SK-N-SH (cell line): ENCODE results near the gene PACSIN2.

Experiments used
- EZH2phosphoT487 ChIP-seq: fragments of 200-600 bp; sonication (generic); IDR thresholded peaks from 2 replicates; pipeline ENCODE4 v1.6.1; 2017; ENCODE audit warnings: low read depth, mixed run types, mild to moderate bottlenecking, antibody characterized with exemption, moderate library complexity, borderline replicate concordance
- FOXJ3 ChIP-seq: sonication (generic); formaldehyde crosslinking; IDR thresholded peaks from 2 replicates; pipeline ENCODE4 v1.5.1; 2020; ENCODE audit warnings: mild to moderate bottlenecking, missing genetic modification reagents
- FOXM1 ChIP-seq: IDR thresholded peaks from 2 replicates; pipeline ENCODE4 v1.4.0; 2012; ENCODE audit warnings: low read depth, mild to moderate bottlenecking
- GABPA ChIP-seq: IDR thresholded peaks from 2 replicates; pipeline ENCODE4 v1.4.0; 2012; ENCODE audit warnings: low read depth, mild to moderate bottlenecking
- MAX ChIP-seq: IDR thresholded peaks from 2 replicates; pipeline ENCODE4 v1.4.0; 2012; ENCODE audit warnings: low read depth
- MXI1 ChIP-seq: IDR thresholded peaks from 2 replicates; pipeline ENCODE4 v1.6.1; 2012; ENCODE audit warnings: mild to moderate bottlenecking, low read depth, low read length, improper control_type of control experiment
- NFIC ChIP-seq: IDR thresholded peaks from 2 replicates; pipeline ENCODE4 v1.4.0; 2012; ENCODE audit warnings: borderline replicate concordance
- RAD21 ChIP-seq: IDR thresholded peaks from 2 replicates; pipeline ENCODE4 v1.6.1; 2012; ENCODE audit warnings: mild to moderate bottlenecking, low read length
- SMC3 ChIP-seq: IDR thresholded peaks from 2 replicates; pipeline ENCODE4 v1.6.1; 2012; ENCODE audit warnings: low read depth, low read length, improper control_type of control experiment
- TAF1 ChIP-seq: IDR thresholded peaks from 2 replicates; pipeline ENCODE4 v1.6.1; 2012; ENCODE audit warnings: low read depth, mild to moderate bottlenecking, low read length, moderate library complexity, borderline replicate concordance
- TF ChIP-seq, protein P1 (sequence below): fragments of 200-600 bp; sonication (generic); IDR thresholded peaks from 2 replicates; pipeline ENCODE4 v1.6.1; 2017; ENCODE audit warnings: antibody characterized with exemption, mild to moderate bottlenecking, moderate library complexity
- TF ChIP-seq, protein P2 (sequence below): IDR thresholded peaks from 2 replicates; pipeline ENCODE4 v1.6.1; 2012; ENCODE audit warnings: mild to moderate bottlenecking, low read depth, low read length, moderate library complexity

- no peak for TF ChIP-seq GABPA
- TF ChIP-seq, protein P1, sequence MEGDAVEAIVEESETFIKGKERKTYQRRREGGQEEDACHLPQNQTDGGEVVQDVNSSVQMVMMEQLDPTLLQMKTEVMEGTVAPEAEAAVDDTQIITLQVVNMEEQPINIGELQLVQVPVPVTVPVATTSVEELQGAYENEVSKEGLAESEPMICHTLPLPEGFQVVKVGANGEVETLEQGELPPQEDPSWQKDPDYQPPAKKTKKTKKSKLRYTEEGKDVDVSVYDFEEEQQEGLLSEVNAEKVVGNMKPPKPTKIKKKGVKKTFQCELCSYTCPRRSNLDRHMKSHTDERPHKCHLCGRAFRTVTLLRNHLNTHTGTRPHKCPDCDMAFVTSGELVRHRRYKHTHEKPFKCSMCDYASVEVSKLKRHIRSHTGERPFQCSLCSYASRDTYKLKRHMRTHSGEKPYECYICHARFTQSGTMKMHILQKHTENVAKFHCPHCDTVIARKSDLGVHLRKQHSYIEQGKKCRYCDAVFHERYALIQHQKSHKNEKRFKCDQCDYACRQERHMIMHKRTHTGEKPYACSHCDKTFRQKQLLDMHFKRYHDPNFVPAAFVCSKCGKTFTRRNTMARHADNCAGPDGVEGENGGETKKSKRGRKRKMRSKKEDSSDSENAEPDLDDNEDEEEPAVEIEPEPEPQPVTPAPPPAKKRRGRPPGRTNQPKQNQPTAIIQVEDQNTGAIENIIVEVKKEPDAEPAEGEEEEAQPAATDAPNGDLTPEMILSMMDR, result no peak
- no peak for TF ChIP-seq RAD21
- TF ChIP-seq SMC3, result no peak
- no peak for TF ChIP-seq TAF1
- TF ChIP-seq MAX, result no peak
- no peak for TF ChIP-seq MXI1
- no peak for TF ChIP-seq FOXJ3
- TF ChIP-seq NFIC, result no peak
- TF ChIP-seq FOXM1, result no peak
- TF ChIP-seq EZH2phosphoT487, result no peak
- TF ChIP-seq, protein P2, sequence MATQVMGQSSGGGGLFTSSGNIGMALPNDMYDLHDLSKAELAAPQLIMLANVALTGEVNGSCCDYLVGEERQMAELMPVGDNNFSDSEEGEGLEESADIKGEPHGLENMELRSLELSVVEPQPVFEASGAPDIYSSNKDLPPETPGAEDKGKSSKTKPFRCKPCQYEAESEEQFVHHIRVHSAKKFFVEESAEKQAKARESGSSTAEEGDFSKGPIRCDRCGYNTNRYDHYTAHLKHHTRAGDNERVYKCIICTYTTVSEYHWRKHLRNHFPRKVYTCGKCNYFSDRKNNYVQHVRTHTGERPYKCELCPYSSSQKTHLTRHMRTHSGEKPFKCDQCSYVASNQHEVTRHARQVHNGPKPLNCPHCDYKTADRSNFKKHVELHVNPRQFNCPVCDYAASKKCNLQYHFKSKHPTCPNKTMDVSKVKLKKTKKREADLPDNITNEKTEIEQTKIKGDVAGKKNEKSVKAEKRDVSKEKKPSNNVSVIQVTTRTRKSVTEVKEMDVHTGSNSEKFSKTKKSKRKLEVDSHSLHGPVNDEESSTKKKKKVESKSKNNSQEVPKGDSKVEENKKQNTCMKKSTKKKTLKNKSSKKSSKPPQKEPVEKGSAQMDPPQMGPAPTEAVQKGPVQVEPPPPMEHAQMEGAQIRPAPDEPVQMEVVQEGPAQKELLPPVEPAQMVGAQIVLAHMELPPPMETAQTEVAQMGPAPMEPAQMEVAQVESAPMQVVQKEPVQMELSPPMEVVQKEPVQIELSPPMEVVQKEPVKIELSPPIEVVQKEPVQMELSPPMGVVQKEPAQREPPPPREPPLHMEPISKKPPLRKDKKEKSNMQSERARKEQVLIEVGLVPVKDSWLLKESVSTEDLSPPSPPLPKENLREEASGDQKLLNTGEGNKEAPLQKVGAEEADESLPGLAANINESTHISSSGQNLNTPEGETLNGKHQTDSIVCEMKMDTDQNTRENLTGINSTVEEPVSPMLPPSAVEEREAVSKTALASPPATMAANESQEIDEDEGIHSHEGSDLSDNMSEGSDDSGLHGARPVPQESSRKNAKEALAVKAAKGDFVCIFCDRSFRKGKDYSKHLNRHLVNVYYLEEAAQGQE, result no peak
These were observed 123.3 kb downstream of the PACSIN2 start for GRCh38 chr22:42891696-42892095.
